ENCODE measurements around the gene ATG9B. TPM values are rescaled to one million over a fixed set of nuclear protein-coding genes. Genes with fewer than 3 reads are reported as not detected.

The ATG9B gene
- total RNA-seq, 1 experiment from 2014 or later, result 2.1 TPM

DNA sequence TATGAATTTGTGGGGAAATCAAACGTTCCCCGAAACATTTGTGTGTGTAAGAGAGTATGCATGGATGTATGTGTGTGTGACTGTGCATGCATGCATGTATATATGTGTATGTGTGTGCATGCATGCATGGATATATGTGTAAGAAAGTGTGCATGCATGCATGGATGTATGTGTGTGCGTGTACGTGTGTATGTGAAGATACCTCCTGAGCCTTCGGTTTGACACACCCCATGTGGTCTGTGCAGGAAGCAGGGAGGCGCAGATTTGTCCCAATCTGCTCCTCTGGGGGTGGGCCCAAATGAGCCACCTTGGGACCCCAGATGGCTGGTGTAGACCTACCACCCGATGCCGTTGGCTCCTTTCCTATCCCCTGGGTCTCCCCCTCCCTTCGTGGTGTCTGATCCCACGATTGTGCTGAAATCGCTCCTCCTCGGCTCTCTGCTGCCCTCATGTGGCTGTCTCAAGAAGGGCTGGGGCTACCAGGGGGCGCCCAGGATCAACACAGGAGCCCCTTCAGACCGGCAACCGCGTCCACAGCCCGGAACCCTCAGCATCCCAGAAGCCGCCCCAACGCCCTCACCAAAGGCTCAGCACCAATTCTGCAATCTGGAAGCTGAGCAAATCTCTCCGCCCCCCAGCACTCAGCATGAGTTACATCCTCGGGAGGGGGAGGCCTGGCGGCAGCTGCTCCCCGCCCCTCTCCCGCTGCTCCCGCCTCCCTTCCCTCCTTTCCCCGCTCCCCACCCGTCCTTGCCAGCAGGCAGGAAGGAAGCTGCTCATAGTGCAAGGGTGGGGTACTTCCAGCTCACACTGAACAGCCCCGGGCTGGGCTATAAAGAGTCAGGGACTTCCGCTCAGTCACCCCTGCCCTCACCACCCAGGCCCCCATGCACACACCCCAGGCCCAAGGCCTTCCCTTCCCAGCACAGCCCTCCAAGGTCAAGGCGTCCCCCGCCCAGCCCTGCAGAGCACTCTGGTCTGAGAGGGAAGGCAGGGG is 35.8 kb downstream of the ATG9B start:
- no TSS peak for BruUV-seq (replicated peaks)
- Histone ChIP-seq H3K4me3 (replicated peaks in 1 of 2; ENCODE audit: low read depth in 1 of 2, low read length in 2 of 2) (no peak overlapping the region), H4K20me1 (ENCODE audit: insufficient read depth) (no peaks in the 10 kb centered on the region), H3K79me2 (ENCODE audit: insufficient read depth, low read length) (no peaks in the 10 kb centered on the region), H3K27me3 (ENCODE audit: insufficient read depth, low read length) (peaks cover 2% of the 10 kb centered on the region; the same call in 1 of the 2 replicates), H3K9me2 (ENCODE audit: insufficient read depth) (no peaks in the 10 kb centered on the region), H2AFZ (ENCODE audit: low read depth, low read length, poor library complexity, severe bottlenecking) (no peak overlapping the region), H3K27ac (ENCODE audit: low read depth, low read length) (no peak overlapping the region), H3K4me1 (ENCODE audit: control insufficient read depth in 1 of 2, insufficient read depth in 2 of 2, low read length in 2 of 2) (peaks cover 0 to 25% of the 10 kb centered on the region in 2 experiments; a peak in 2 of 4 replicates), H3K9ac (ENCODE audit: low read length) (no peak overlapping the region), H3K36me3 (ENCODE audit: control insufficient read depth in 1 of 2, insufficient read depth in 2 of 2, low read length in 2 of 2) (no peaks in the 10 kb centered on the region), H3K9me3 (ENCODE audit: control insufficient read depth in 1 of 2, insufficient read depth in 1 of 2, low read depth in 1 of 2, low read length in 2 of 2) (peaks cover 8 to 31% of the 10 kb centered on the region in 2 experiments; a peak in 2 of 4 replicates), H3K4me2 (ENCODE audit: low read length) (no peak overlapping the region)
- DNase-seq (ENCODE audit: low read depth, low spot score) (no peak), ATAC-seq (0 out of 2 replicates have a peak, but pooled peaks have one; percentile 17)
- ChIA-PET POLR2A (no interaction called here), CTCF (no interaction called here), RAD21 (ENCODE audit: low non-redundant PET in 1 of 2, low total read pairs in 2 of 2, uncharacterized antibody in 2 of 2, unreplicated experiment in 2 of 2) (no interaction called here)
- no peak for TF ChIP-seq EGR1 (IDR thresholded peaks at IDR 0.05; ENCODE audit: low read depth)
- TF ChIP-seq FOSL1 (IDR thresholded peaks at IDR 0.05; ENCODE audit: low read depth), result no peak
- TF ChIP-seq, protein P1, sequence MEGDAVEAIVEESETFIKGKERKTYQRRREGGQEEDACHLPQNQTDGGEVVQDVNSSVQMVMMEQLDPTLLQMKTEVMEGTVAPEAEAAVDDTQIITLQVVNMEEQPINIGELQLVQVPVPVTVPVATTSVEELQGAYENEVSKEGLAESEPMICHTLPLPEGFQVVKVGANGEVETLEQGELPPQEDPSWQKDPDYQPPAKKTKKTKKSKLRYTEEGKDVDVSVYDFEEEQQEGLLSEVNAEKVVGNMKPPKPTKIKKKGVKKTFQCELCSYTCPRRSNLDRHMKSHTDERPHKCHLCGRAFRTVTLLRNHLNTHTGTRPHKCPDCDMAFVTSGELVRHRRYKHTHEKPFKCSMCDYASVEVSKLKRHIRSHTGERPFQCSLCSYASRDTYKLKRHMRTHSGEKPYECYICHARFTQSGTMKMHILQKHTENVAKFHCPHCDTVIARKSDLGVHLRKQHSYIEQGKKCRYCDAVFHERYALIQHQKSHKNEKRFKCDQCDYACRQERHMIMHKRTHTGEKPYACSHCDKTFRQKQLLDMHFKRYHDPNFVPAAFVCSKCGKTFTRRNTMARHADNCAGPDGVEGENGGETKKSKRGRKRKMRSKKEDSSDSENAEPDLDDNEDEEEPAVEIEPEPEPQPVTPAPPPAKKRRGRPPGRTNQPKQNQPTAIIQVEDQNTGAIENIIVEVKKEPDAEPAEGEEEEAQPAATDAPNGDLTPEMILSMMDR (IDR thresholded peaks at IDR 0.05 in 2 of 3, conservative IDR thresholded peaks at IDR 0.05 in 1 of 3; ENCODE audit: borderline replicate concordance in 1 of 3, insufficient read depth in 1 of 3, low read depth in 2 of 3, low read length in 2 of 3), result peak; percentile 45 to 62 (median 56); a peak in 5 of 6 replicates
- intact Hi-C loops (cut with micrococcal nuclease), result no loop called here

DNA sequence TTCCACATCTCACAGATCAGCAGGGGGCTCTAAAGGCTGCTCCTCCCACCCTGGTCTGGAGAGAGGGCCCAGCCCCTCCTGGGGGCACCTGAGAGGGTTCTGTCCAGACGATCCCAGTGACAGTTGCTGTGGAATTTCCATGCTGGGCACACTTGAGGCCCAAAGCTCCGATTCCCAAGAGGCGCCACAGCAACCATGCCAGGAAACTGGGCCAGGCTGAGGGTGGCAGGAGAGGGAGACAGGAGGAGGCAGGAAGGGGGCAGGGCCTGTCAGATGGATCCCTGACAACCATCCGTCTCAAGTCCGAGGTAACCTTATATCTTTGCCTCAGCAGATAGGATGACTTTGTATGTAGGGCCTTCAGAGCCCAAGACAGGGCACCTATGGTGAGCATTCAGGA is 37.7 kb downstream of the ATG9B start:
- Histone ChIP-seq H3K27me3 (ENCODE audit: insufficient read depth, low read length) (peaks cover 20% of the 10 kb centered on the region; the same call in 1 of the 2 replicates), H4K20me1 (ENCODE audit: insufficient read depth) (no peaks in the 10 kb centered on the region), H3K9me2 (ENCODE audit: insufficient read depth) (no peaks in the 10 kb centered on the region), H3K36me3 (ENCODE audit: control insufficient read depth in 1 of 2, insufficient read depth in 2 of 2, low read length in 2 of 2) (no peaks in the 10 kb centered on the region), H3K9ac (ENCODE audit: low read length) (no peak overlapping the region), H3K79me2 (ENCODE audit: insufficient read depth, low read length) (no peaks in the 10 kb centered on the region), H3K4me1 (ENCODE audit: control insufficient read depth in 1 of 2, insufficient read depth in 2 of 2, low read length in 2 of 2) (peaks cover 0 to 16% of the 10 kb centered on the region in 2 experiments; a peak in 2 of 4 replicates), H2AFZ (ENCODE audit: low read depth, low read length, poor library complexity, severe bottlenecking) (no peak overlapping the region), H3K4me3 (replicated peaks in 1 of 2; ENCODE audit: low read depth in 1 of 2, low read length in 2 of 2) (no peak overlapping the region), H3K4me2 (ENCODE audit: low read length) (no peak overlapping the region), H3K27ac (ENCODE audit: low read depth, low read length) (no peak overlapping the region), H3K9me3 (ENCODE audit: control insufficient read depth in 1 of 2, insufficient read depth in 1 of 2, low read depth in 1 of 2, low read length in 2 of 2) (peaks cover 8 to 31% of the 10 kb centered on the region in 2 experiments; a peak in 2 of 4 replicates)
- DNase-seq (ENCODE audit: low read depth, low spot score) (no peak), ATAC-seq (no peak)
- TF ChIP-seq JUND (IDR thresholded peaks at IDR 0.05) (no peak), ZNF274 (IDR thresholded peaks at IDR 0.05; ENCODE audit: low read depth, low read length) (no peak), ELF1 (IDR thresholded peaks at IDR 0.05; ENCODE audit: borderline replicate concordance, low read depth) (no peak), YY1 (IDR thresholded peaks at IDR 0.05; ENCODE audit: extremely low read depth, insufficient replicate concordance, low read depth, low read length) (no peak), POLR2A (IDR thresholded peaks at IDR 0.05; ENCODE audit: borderline replicate concordance, extremely low read depth, insufficient read depth, insufficient read length) (no peak)
- TF ChIP-seq, protein P2, sequence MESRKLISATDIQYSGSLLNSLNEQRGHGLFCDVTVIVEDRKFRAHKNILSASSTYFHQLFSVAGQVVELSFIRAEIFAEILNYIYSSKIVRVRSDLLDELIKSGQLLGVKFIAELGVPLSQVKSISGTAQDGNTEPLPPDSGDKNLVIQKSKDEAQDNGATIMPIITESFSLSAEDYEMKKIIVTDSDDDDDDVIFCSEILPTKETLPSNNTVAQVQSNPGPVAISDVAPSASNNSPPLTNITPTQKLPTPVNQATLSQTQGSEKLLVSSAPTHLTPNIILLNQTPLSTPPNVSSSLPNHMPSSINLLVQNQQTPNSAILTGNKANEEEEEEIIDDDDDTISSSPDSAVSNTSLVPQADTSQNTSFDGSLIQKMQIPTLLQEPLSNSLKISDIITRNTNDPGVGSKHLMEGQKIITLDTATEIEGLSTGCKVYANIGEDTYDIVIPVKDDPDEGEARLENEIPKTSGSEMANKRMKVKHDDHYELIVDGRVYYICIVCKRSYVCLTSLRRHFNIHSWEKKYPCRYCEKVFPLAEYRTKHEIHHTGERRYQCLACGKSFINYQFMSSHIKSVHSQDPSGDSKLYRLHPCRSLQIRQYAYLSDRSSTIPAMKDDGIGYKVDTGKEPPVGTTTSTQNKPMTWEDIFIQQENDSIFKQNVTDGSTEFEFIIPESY (IDR thresholded peaks at IDR 0.05; ENCODE audit: extremely low read depth, insufficient replicate concordance, low read length), result no peak
- ChIA-PET POLR2A (no interaction called here), CTCF (interaction anchor here (1.0 to 1.6 kb wide), 5 partner anchors 8 to 88 kb away, joined by 3 to 5 read pairs (median 4); no protein-coding TSS in a partner anchor), RAD21 (ENCODE audit: low non-redundant PET in 1 of 2, low total read pairs in 2 of 2, uncharacterized antibody in 2 of 2, unreplicated experiment in 2 of 2) (interaction anchor here in 1 of 2 experiments (0.6 kb wide), 1 partner anchor 52 kb away, joined by 3 read pairs; no protein-coding TSS in a partner anchor)
- intact Hi-C loops (cut with micrococcal nuclease), result loop anchor here (1.0 kb wide), 1 partner anchor 88 kb away; no protein-coding TSS in a partner anchor
- BruUV-seq (replicated peaks), result no TSS peak
